GM19468 (cell line): ENCODE results near the gene MATR3.
"Not testable (repeated sequence)": the region's sequence is repeated elsewhere in the genome, so short reads cannot be mapped to it uniquely, and the experiment has no call there.

Source experiments
- ATAC-seq: cut with Tn5 transposase; IDR thresholded peaks from one replicate; pipeline ENCODE4 v1.9.1; 2021; ENCODE audit warnings: mild to moderate bottlenecking, moderate library complexity, moderate number of reproducible peaks; ENCODE audit not compliant: unreplicated experiment; ENCODE audit errors: extremely low read depth

Gene MATR3

GRCh38 chr5:139293507-139294373, at the start of gene MATR3:
TSS of gene MATR3 (plus strand) at chr5:139293740. CDS start at chr5:139307416, 13,676 bp downstream.
- peak; percentile 22 for ATAC-seq

GRCh38 chr5:139245637-139246339, 47.8 kb upstream of the MATR3 start:
- ATAC-seq: no peak

- no peak for ATAC-seq
Observed at GRCh38 chr5:139246394-139246793, 47.1 kb upstream of the MATR3 start.

- ATAC-seq: no peak
Observed at GRCh38 chr5:139248826-139249453, 44.6 kb upstream of the MATR3 start.

GRCh38 chr5:139251281-139251687, 42.3 kb upstream of the MATR3 start:
- no peak for ATAC-seq

GRCh38 chr5:139251695-139252288, 41.7 kb upstream of the MATR3 start:
- ATAC-seq: no peak

GRCh38 chr5:139253115-139253514, 40.4 kb upstream of the MATR3 start:
- no peak for ATAC-seq

- ATAC-seq: no peak
Observed at GRCh38 chr5:139256820-139257219, 36.7 kb upstream of the MATR3 start.

- no peak for ATAC-seq
Observed at GRCh38 chr5:139262059-139262741, 31.3 kb upstream of the MATR3 start.

- no peak for ATAC-seq
Observed at GRCh38 chr5:139262742-139263445, 30.6 kb upstream of the MATR3 start.

- no peak for ATAC-seq
Observed at GRCh38 chr5:139263536-139263935, 30.0 kb upstream of the MATR3 start.

GRCh38 chr5:139263946-139264345, 29.6 kb upstream of the MATR3 start:
- ATAC-seq: no peak

GRCh38 chr5:139265001-139265400, 28.5 kb upstream of the MATR3 start:
- ATAC-seq: no peak

- no peak for ATAC-seq
Observed at GRCh38 chr5:139266236-139266635, 27.3 kb upstream of the MATR3 start.

GRCh38 chr5:139267481-139267880, 26.1 kb upstream of the MATR3 start:
- no peak for ATAC-seq

- ATAC-seq: no peak
Observed at GRCh38 chr5:139268364-139269202, 25.0 kb upstream of the MATR3 start.

GRCh38 chr5:139270718-139271117, 22.8 kb upstream of the MATR3 start:
- not testable (repeated sequence) for ATAC-seq

- no peak for ATAC-seq
Observed at GRCh38 chr5:139271201-139272027, 22.1 kb upstream of the MATR3 start.
